WTC11 (cell line): Measurements from ENCODE around the gene FHOD1.

Experiments used
- ATF1 ChIP-seq: sonication (generic); formaldehyde crosslinking; IDR thresholded peaks from 2 replicates; pipeline ENCODE4 v1.8.1; 2023; ENCODE audit warnings: mild to moderate bottlenecking, moderate library complexity, missing genetic modification reagents
- ELF4 ChIP-seq: sonication (generic); formaldehyde crosslinking; IDR thresholded peaks from 2 replicates; pipeline ENCODE4 v1.8.1; 2022; ENCODE audit warnings: low read depth, mild to moderate bottlenecking, moderate library complexity, missing genetic modification reagents
- ESRRA ChIP-seq: sonication (generic); formaldehyde crosslinking; IDR thresholded peaks from 2 replicates; pipeline ENCODE4 v1.8.1; 2022; ENCODE audit warnings: mild to moderate bottlenecking, missing genetic modification reagents, borderline replicate concordance
- ETV6 ChIP-seq: sonication (generic); formaldehyde crosslinking; IDR thresholded peaks from 2 replicates; pipeline ENCODE4 v1.8.1; 2022; ENCODE audit warnings: mild to moderate bottlenecking, missing genetic modification reagents
- FOXJ3 ChIP-seq: sonication (generic); formaldehyde crosslinking; IDR thresholded peaks from 2 replicates; pipeline ENCODE4 v1.9.0; 2021; ENCODE audit warnings: missing genetic modification reagents, mild to moderate bottlenecking, borderline replicate concordance
- MLX ChIP-seq: sonication (generic); formaldehyde crosslinking; IDR thresholded peaks from 2 replicates; pipeline ENCODE4 v1.8.1; 2023; ENCODE audit warnings: mild to moderate bottlenecking, missing genetic modification reagents, moderate library complexity
- NFYB ChIP-seq: sonication (generic); formaldehyde crosslinking; conservative IDR thresholded peaks from 2 replicates; pipeline ENCODE4 v1.8.0; 2022; ENCODE audit warnings: low read depth, missing genetic modification reagents
- RELA ChIP-seq: sonication (generic); formaldehyde crosslinking; IDR thresholded peaks from 2 replicates; pipeline ENCODE4 v1.8.1; 2022; ENCODE audit warnings: missing genetic modification reagents, mild to moderate bottlenecking, borderline replicate concordance
- TCF7 ChIP-seq: sonication (generic); formaldehyde crosslinking; IDR thresholded peaks from 2 replicates; pipeline ENCODE4 v1.8.0; 2022; ENCODE audit warnings: mild to moderate bottlenecking, low read depth, missing genetic modification reagents, moderate library complexity
- ZBTB21 ChIP-seq: sonication (generic); formaldehyde crosslinking; IDR thresholded peaks from 2 replicates; pipeline ENCODE4 v1.8.1; 2023; ENCODE audit warnings: mild to moderate bottlenecking, missing genetic modification reagents, borderline replicate concordance
- TF ChIP-seq, protein P1 (sequence below): fragments of 200-600 bp; IDR thresholded peaks from 2 replicates; pipeline ENCODE4 v1.8.0; 2022; ENCODE audit warnings: antibody characterized with exemption
- TF ChIP-seq, protein P2 (sequence below): sonication (generic); formaldehyde crosslinking; IDR thresholded peaks from 2 replicates; pipeline ENCODE4 v1.8.0; 2023; ENCODE audit warnings: missing genetic modification reagents, mild to moderate bottlenecking, borderline replicate concordance
- TF ChIP-seq, protein P3 (sequence below): sonication (generic); formaldehyde crosslinking; IDR thresholded peaks from 2 replicates; pipeline ENCODE4 v1.8.0; 2022; ENCODE audit warnings: mild to moderate bottlenecking, missing genetic modification reagents
- TF ChIP-seq, protein P4 (sequence below): sonication (generic); formaldehyde crosslinking; IDR thresholded peaks from 2 replicates; pipeline ENCODE4 v1.8.0; 2023; ENCODE audit warnings: mild to moderate bottlenecking, missing genetic modification reagents

- TF ChIP-seq, protein P1, sequence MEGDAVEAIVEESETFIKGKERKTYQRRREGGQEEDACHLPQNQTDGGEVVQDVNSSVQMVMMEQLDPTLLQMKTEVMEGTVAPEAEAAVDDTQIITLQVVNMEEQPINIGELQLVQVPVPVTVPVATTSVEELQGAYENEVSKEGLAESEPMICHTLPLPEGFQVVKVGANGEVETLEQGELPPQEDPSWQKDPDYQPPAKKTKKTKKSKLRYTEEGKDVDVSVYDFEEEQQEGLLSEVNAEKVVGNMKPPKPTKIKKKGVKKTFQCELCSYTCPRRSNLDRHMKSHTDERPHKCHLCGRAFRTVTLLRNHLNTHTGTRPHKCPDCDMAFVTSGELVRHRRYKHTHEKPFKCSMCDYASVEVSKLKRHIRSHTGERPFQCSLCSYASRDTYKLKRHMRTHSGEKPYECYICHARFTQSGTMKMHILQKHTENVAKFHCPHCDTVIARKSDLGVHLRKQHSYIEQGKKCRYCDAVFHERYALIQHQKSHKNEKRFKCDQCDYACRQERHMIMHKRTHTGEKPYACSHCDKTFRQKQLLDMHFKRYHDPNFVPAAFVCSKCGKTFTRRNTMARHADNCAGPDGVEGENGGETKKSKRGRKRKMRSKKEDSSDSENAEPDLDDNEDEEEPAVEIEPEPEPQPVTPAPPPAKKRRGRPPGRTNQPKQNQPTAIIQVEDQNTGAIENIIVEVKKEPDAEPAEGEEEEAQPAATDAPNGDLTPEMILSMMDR: no peak
- TF ChIP-seq NFYB (no peak), ETV6 (no peak), ELF4 (no peak), FOXJ3 (CRISPR knock-in tag) (no peak), ZBTB21 (CRISPR knock-in tag) (no peak), ATF1 (CRISPR knock-in tag) (no peak), TCF7 (CRISPR knock-in tag) (no peak), RELA (no peak), ESRRA (CRISPR knock-in tag) (no peak), MLX (CRISPR knock-in tag) (no peak)
- TF ChIP-seq, protein P2, sequence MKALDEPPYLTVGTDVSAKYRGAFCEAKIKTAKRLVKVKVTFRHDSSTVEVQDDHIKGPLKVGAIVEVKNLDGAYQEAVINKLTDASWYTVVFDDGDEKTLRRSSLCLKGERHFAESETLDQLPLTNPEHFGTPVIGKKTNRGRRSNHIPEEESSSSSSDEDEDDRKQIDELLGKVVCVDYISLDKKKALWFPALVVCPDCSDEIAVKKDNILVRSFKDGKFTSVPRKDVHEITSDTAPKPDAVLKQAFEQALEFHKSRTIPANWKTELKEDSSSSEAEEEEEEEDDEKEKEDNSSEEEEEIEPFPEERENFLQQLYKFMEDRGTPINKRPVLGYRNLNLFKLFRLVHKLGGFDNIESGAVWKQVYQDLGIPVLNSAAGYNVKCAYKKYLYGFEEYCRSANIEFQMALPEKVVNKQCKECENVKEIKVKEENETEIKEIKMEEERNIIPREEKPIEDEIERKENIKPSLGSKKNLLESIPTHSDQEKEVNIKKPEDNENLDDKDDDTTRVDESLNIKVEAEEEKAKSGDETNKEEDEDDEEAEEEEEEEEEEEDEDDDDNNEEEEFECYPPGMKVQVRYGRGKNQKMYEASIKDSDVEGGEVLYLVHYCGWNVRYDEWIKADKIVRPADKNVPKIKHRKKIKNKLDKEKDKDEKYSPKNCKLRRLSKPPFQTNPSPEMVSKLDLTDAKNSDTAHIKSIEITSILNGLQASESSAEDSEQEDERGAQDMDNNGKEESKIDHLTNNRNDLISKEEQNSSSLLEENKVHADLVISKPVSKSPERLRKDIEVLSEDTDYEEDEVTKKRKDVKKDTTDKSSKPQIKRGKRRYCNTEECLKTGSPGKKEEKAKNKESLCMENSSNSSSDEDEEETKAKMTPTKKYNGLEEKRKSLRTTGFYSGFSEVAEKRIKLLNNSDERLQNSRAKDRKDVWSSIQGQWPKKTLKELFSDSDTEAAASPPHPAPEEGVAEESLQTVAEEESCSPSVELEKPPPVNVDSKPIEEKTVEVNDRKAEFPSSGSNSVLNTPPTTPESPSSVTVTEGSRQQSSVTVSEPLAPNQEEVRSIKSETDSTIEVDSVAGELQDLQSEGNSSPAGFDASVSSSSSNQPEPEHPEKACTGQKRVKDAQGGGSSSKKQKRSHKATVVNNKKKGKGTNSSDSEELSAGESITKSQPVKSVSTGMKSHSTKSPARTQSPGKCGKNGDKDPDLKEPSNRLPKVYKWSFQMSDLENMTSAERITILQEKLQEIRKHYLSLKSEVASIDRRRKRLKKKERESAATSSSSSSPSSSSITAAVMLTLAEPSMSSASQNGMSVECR (CRISPR knock-in tag): no peak
- TF ChIP-seq, protein P3, sequence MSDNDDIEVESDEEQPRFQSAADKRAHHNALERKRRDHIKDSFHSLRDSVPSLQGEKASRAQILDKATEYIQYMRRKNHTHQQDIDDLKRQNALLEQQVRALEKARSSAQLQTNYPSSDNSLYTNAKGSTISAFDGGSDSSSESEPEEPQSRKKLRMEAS (CRISPR knock-in tag): no peak
- TF ChIP-seq, protein P4, sequence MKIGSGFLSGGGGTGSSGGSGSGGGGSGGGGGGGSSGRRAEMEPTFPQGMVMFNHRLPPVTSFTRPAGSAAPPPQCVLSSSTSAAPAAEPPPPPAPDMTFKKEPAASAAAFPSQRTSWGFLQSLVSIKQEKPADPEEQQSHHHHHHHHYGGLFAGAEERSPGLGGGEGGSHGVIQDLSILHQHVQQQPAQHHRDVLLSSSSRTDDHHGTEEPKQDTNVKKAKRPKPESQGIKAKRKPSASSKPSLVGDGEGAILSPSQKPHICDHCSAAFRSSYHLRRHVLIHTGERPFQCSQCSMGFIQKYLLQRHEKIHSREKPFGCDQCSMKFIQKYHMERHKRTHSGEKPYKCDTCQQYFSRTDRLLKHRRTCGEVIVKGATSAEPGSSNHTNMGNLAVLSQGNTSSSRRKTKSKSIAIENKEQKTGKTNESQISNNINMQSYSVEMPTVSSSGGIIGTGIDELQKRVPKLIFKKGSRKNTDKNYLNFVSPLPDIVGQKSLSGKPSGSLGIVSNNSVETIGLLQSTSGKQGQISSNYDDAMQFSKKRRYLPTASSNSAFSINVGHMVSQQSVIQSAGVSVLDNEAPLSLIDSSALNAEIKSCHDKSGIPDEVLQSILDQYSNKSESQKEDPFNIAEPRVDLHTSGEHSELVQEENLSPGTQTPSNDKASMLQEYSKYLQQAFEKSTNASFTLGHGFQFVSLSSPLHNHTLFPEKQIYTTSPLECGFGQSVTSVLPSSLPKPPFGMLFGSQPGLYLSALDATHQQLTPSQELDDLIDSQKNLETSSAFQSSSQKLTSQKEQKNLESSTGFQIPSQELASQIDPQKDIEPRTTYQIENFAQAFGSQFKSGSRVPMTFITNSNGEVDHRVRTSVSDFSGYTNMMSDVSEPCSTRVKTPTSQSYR (CRISPR knock-in tag): no peak
Measured at GRCh38 chr16:67240506-67240905, 6.8 kb downstream of the FHOD1 start.
